CD4-positive, CD25-positive, alpha-beta regulatory T cell (primary cell): ENCODE results near the gene SLC39A12. TPM values are rescaled to one million over a fixed set of nuclear protein-coding genes. Genes with fewer than 3 reads are reported as not detected.
"Not testable (repeated sequence)": the region's sequence is repeated elsewhere in the genome, so short reads cannot be mapped to it uniquely, and the experiment has no call there.

Experiments used
- ATAC-seq, 2 donors: fragments of 150-1000 bp; cut with Tn5 transposase; one replicate each; pipeline ENCODE4 v1.10.0; 2021; ENCODE audit warnings: low read depth in 2 of 2, moderate number of reproducible peaks in 2 of 2, moderate library complexity in 1 of 2
- DNase-seq, 3 donors: peaks; one replicate each; pipeline versions ENCODE4 v3.0.0 to v3.0.0-alpha.2; 2012 to 2022; ENCODE audit warnings: mixed read lengths in 1 of 3
- H3K27ac ChIP-seq: one replicate; pipeline ENCODE4 v1.7.0; 2013; ENCODE audit warnings: mild to moderate bottlenecking, low read length; ENCODE audit not compliant: insufficient read depth, poor library complexity, severe bottlenecking
- H3K27me3 ChIP-seq: one replicate; pipeline ENCODE4 v1.7.0; 2013; ENCODE audit warnings: low read length; ENCODE audit not compliant: control insufficient read depth, insufficient read depth
- H3K36me3 ChIP-seq: one replicate; pipeline ENCODE4 v1.7.0; 2013; ENCODE audit warnings: mild to moderate bottlenecking, low read length, moderate library complexity; ENCODE audit not compliant: control insufficient read depth, insufficient read depth
- H3K4me1 ChIP-seq: 2 replicates; pipeline ENCODE4 v1.7.0; 2013; ENCODE audit warnings: mild to moderate bottlenecking, low read length; ENCODE audit not compliant: insufficient read depth, control insufficient read depth, poor library complexity, severe bottlenecking
- H3K4me3 ChIP-seq: one replicate; pipeline ENCODE4 v1.7.0; 2013; ENCODE audit warnings: low read depth, mild to moderate bottlenecking, low read length, moderate library complexity
- H3K9me3 ChIP-seq, 2 experiments: 1 replicate in 1 of 2; 2 replicates in 1 of 2; pipeline ENCODE4 v1.7.0; 2013; ENCODE audit warnings: low read length in 2 of 2, mild to moderate bottlenecking in 1 of 2, moderate library complexity in 1 of 2; ENCODE audit not compliant: control insufficient read depth in 2 of 2
- H3K27ac Mint-ChIP-seq, 3 donors: one replicate each; pipeline ENCODE4 v1.8.0; 2020 to 2022; ENCODE audit warnings: mild to moderate bottlenecking in 3 of 3, mixed read lengths in 3 of 3, moderate library complexity in 2 of 3
- H3K27me3 Mint-ChIP-seq: one replicate; pipeline ENCODE4 v1.8.0; 2022; ENCODE audit warnings: mild to moderate bottlenecking, mixed read lengths
- H3K36me3 Mint-ChIP-seq: one replicate; pipeline ENCODE4 v1.8.0; 2020; ENCODE audit warnings: mixed read lengths
- H3K4me1 Mint-ChIP-seq, 4 donors: one replicate each; pipeline ENCODE4 v1.8.0; 2020 to 2022; ENCODE audit warnings: mixed read lengths in 4 of 4, mild to moderate bottlenecking in 1 of 4
- H3K4me3 Mint-ChIP-seq, 4 donors: one replicate each; pipeline ENCODE4 v1.8.0; 2020 to 2022; ENCODE audit warnings: mild to moderate bottlenecking in 4 of 4, mixed read lengths in 4 of 4, moderate library complexity in 3 of 4
- H3K9me3 Mint-ChIP-seq, 7 donors: one replicate each; pipeline ENCODE4 v1.8.0; 2020 to 2022; ENCODE audit warnings: mixed read lengths in 7 of 7, mild to moderate bottlenecking in 3 of 7, moderate library complexity in 2 of 7
- polyA plus RNA-seq, 4 donors: library from polyadenylated mRNA; unstranded; fragments of 300-500 nt; fragmentation: Illumina TruSeq; gene quantifications; one replicate each; pipeline ENCODE4 v1.2.3, GENCODE V29; 2021
- total RNA-seq: library from RNA; stranded (reverse); gene quantifications from one replicate; pipeline ENCODE4 v1.2.3, GENCODE V29; 2022

SLC39A12 gene
- total and polyA plus RNA-seq, 5 donors from 2014 or later, result not detected

- peak; percentile 20 to 22 for ATAC-seq
- H3K4me3 Mint-ChIP-seq, result no peak overlapping the region
- H3K9me3 Mint-ChIP-seq, result peaks cover 0 to 6% (median 2%) of the 10 kb centered on the region in 7 donors
These were observed 37.3 kb upstream of the SLC39A12 start for GRCh38 chr10:17914169-17915045.

DNA sequence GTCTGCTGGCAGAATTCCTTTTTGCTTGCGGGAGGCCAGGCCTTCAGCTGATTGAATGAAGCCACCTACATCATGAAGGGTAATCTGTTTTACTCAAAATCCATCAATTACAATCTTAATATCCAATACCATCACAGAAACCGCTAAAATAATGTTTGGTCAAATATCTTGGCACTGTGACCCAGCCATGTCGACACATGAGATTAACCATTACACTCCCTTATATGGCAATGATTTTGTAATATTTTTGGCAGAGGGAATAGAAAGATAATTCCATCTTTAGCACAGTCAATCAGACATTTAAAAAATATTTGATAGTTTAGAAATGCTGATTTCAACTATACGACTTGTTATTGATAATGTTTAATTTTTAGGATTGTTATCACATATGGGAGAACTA, 36.5 kb upstream of the SLC39A12 start:
- Histone ChIP-seq H3K27ac (no peak overlapping the region), H3K27me3 (no peaks in the 10 kb centered on the region), H3K4me3 (no peak overlapping the region), H3K9me3 (no peaks in the 10 kb centered on the region), H3K4me1 (no peaks in the 10 kb centered on the region), H3K36me3 (no peaks in the 10 kb centered on the region)
- ATAC-seq (no peak), DNase-seq (no peak)
- Mint-ChIP-seq H3K27me3 (peaks cover 10% of the 10 kb centered on the region), H3K9me3 (peaks cover 0 to 9% (median 2%) of the 10 kb centered on the region in 7 donors), H3K4me3 (no peak overlapping the region), H3K27ac (no peak overlapping the region), H3K36me3 (peaks cover 3% of the 10 kb centered on the region), H3K4me1 (peaks cover 0 to 3% (median 0%) of the 10 kb centered on the region in 4 donors)

More at GRCh38 chr10:17914169-17915045, 37.3 kb upstream of the SLC39A12 start:
- Histone ChIP-seq H3K4me1 (no peaks in the 10 kb centered on the region), H3K36me3 (no peaks in the 10 kb centered on the region), H3K27me3 (no peaks in the 10 kb centered on the region), H3K4me3 (no peak overlapping the region), H3K9me3 (no peaks in the 10 kb centered on the region), H3K27ac (no peak overlapping the region)
- peaks cover 10% of the 10 kb centered on the region for H3K27me3 Mint-ChIP-seq
- peaks cover 3% of the 10 kb centered on the region for H3K36me3 Mint-ChIP-seq
- H3K4me1 Mint-ChIP-seq, result peaks cover 0 to 3% (median 0%) of the 10 kb centered on the region in 4 donors
- H3K27ac Mint-ChIP-seq, result no peak overlapping the region
- DNase-seq, result no peak

GRCh38 chr10:17918187-17918903, 33.4 kb upstream of the SLC39A12 start:
- no peak for ATAC-seq
- DNase-seq, result peak in 1 of 3 donors; percentile 1
- peak overlapping the region in 1 of 3 donors; percentile 52 for H3K27ac Mint-ChIP-seq
- peaks cover 7% of the 10 kb centered on the region for H3K27me3 Mint-ChIP-seq
- peaks cover 0 to 3% (median 0%) of the 10 kb centered on the region in 4 donors for H3K4me1 Mint-ChIP-seq
- H3K36me3 ChIP-seq, result no peaks in the 10 kb centered on the region
- H3K4me3 ChIP-seq, result no peak overlapping the region
- H3K27ac ChIP-seq, result no peak overlapping the region
- peaks cover 0 to 6% (median 2%) of the 10 kb centered on the region in 7 donors for H3K9me3 Mint-ChIP-seq
- H3K4me1 ChIP-seq, result no peaks in the 10 kb centered on the region
- H3K27me3 ChIP-seq, result no peaks in the 10 kb centered on the region
- H3K36me3 Mint-ChIP-seq, result no peaks in the 10 kb centered on the region
- H3K9me3 ChIP-seq, result no peaks in the 10 kb centered on the region
- H3K4me3 Mint-ChIP-seq, result peak overlapping the region in 1 of 4 donors; percentile 1

DNA sequence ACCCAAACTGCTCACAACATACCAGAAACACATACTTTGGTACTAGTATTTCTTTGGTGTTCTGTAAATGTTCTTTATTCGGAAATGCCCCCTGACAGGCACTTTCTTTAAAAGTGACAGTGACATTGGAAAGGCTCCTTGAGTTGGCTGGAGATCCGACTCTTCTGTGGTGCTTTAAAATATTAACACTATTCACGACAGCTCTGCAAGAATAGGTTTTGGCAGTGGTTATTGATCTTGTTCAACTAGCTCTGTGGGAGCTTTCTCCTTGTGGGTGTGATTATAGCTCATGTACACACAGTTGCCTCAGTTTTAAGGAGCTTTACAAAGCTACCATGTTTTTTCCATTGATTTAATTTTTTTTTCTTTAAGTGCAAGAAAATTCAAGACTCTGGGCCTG, 30.3 kb upstream of the SLC39A12 start:
- H3K4me3 Mint-ChIP-seq, result no peak overlapping the region
- no peaks in the 10 kb centered on the region for H3K36me3 Mint-ChIP-seq
- peaks cover 7% of the 10 kb centered on the region for H3K27me3 Mint-ChIP-seq
- no peaks in the 10 kb centered on the region for H3K4me1 ChIP-seq
- peaks cover 0 to 3% (median 0%) of the 10 kb centered on the region in 4 donors for H3K4me1 Mint-ChIP-seq
- no peaks in the 10 kb centered on the region for H3K9me3 ChIP-seq
- H3K27me3 ChIP-seq, result no peaks in the 10 kb centered on the region
- peaks cover 0 to 6% (median 2%) of the 10 kb centered on the region in 7 donors for H3K9me3 Mint-ChIP-seq
- no peak overlapping the region for H3K4me3 ChIP-seq
- ATAC-seq, result no peak
- H3K27ac ChIP-seq, result no peak overlapping the region
- DNase-seq, result no peak
- H3K27ac Mint-ChIP-seq, result no peak overlapping the region
- H3K36me3 ChIP-seq, result no peaks in the 10 kb centered on the region

- no peaks in the 10 kb centered on the region for H3K36me3 Mint-ChIP-seq
- DNase-seq, result no peak
- H3K9me3 Mint-ChIP-seq, result peaks cover 0 to 12% (median 0%) of the 10 kb centered on the region in 7 donors
- ATAC-seq, result no peak
- Histone ChIP-seq H3K27me3 (no peaks in the 10 kb centered on the region), H3K27ac (no peak overlapping the region), H3K9me3 (no peaks in the 10 kb centered on the region), H3K4me1 (no peaks in the 10 kb centered on the region), H3K36me3 (no peaks in the 10 kb centered on the region), H3K4me3 (no peak overlapping the region)
- peaks cover 13% of the 10 kb centered on the region for H3K27me3 Mint-ChIP-seq
- no peaks in the 10 kb centered on the region for H3K4me1 Mint-ChIP-seq
- no peak overlapping the region for H3K4me3 Mint-ChIP-seq
- no peak overlapping the region for H3K27ac Mint-ChIP-seq
These were observed 28.0 kb upstream of the SLC39A12 start for GRCh38 chr10:17923728-17924127.

- Mint-ChIP-seq H3K4me3 (no peak overlapping the region), H3K27ac (no peak overlapping the region), H3K36me3 (no peaks in the 10 kb centered on the region), H3K9me3 (peaks cover 0 to 7% (median 0%) of the 10 kb centered on the region in 7 donors), H3K27me3 (peaks cover 11% of the 10 kb centered on the region), H3K4me1 (no peaks in the 10 kb centered on the region)
- Histone ChIP-seq H3K27ac (no peak overlapping the region), H3K9me3 (no peaks in the 10 kb centered on the region), H3K4me3 (no peak overlapping the region), H3K4me1 (no peaks in the 10 kb centered on the region), H3K36me3 (no peaks in the 10 kb centered on the region), H3K27me3 (no peaks in the 10 kb centered on the region)
- ATAC-seq, result no peak
- no peak for DNase-seq
These were observed 8.5 kb upstream of the SLC39A12 start for GRCh38 chr10:17943033-17943745.

- not testable (repeated sequence) for H3K27ac Mint-ChIP-seq, H3K36me3 ChIP-seq, H3K27ac ChIP-seq, H3K4me1 Mint-ChIP-seq, H3K9me3 Mint-ChIP-seq, H3K9me3 ChIP-seq, H3K27me3 ChIP-seq, DNase-seq, H3K4me3 Mint-ChIP-seq, H3K4me1 ChIP-seq, H3K36me3 Mint-ChIP-seq, ATAC-seq, H3K4me3 ChIP-seq
- peaks cover 11% of the 10 kb centered on the region for H3K27me3 Mint-ChIP-seq
These were observed 1.4 kb upstream of the SLC39A12 start for GRCh38 chr10:17950269-17950668.
